Keratinocyte (primary cell): ENCODE data around the gene ASIC2. TPM values are rescaled to one million over a fixed set of nuclear protein-coding genes. Genes with fewer than 3 reads are reported as not detected.
A peak's percentile ranks its signal among the peaks of the same experiment; 100 is the strongest.

Experiments used
- DNase-seq: peaks from one replicate; pipeline ENCODE4 v3.0.0-alpha.2; 2011; ENCODE audit warnings: low read depth, missing footprints, low spot score
- FAIRE-seq: peaks from 2 replicates; lab custom pipeline; 2011; peaks lifted over from hg19 to GRCh38; lab: Jason Lieb, UNC
- H2AFZ ChIP-seq: 2 replicates; pipeline ENCODE4 v1.6.0; 2012; ENCODE audit warnings: low read length, control low read depth, inconsistent platforms; ENCODE audit not compliant: control insufficient read depth
- H3K27ac ChIP-seq: 2 replicates; pipeline ENCODE4 v1.5.1; 2011; ENCODE audit warnings: low read length; ENCODE audit not compliant: control insufficient read depth, insufficient read depth
- H3K27me3 ChIP-seq: 3 replicates; pipeline ENCODE4 v1.6.0; 2011; ENCODE audit warnings: low read length; ENCODE audit not compliant: control insufficient read depth, insufficient read depth; ENCODE audit errors: extremely low read depth
- H3K36me3 ChIP-seq, 2 experiments: 2 replicates in 1 of 2; 3 replicates in 1 of 2; pipeline ENCODE4 v1.5.1; 2011; ENCODE audit warnings: low read length in 2 of 2, mild to moderate bottlenecking in 1 of 2; ENCODE audit not compliant: control insufficient read depth in 2 of 2, insufficient read depth in 2 of 2; ENCODE audit errors: extremely low read depth in 1 of 2
- H3K4me1 ChIP-seq: 3 replicates; pipeline ENCODE4 v1.5.1; 2011; ENCODE audit warnings: low read length; ENCODE audit not compliant: control insufficient read depth, insufficient read depth; ENCODE audit errors: extremely low read depth
- H3K4me2 ChIP-seq: 3 replicates; pipeline ENCODE4 v1.6.0; 2011; ENCODE audit warnings: low read depth, low read length; ENCODE audit not compliant: control insufficient read depth, insufficient read depth; ENCODE audit errors: extremely low read depth
- H3K4me3 ChIP-seq, 3 experiments: fragments of 200-600 bp in 1 of 3; sonication (generic) in 1 of 3; 2 replicates in 2 of 3; 3 replicates in 1 of 3; pipeline ENCODE4 v1.5.1; 2011 to 2016; ENCODE audit warnings: low read length in 3 of 3, mild to moderate bottlenecking in 3 of 3, control low read depth in 2 of 3, inconsistent platforms in 1 of 3, low read depth in 1 of 3, mixed read lengths in 1 of 3, mixed run types in 1 of 3, moderate library complexity in 1 of 3; ENCODE audit not compliant: control insufficient read depth in 2 of 3, insufficient read depth in 2 of 3; ENCODE audit errors: extremely low read depth in 1 of 3
- H3K79me2 ChIP-seq: 2 replicates; pipeline ENCODE4 v1.6.0; 2012; ENCODE audit warnings: low read length; ENCODE audit not compliant: control insufficient read depth, insufficient read depth
- H3K9ac ChIP-seq: 3 replicates; pipeline ENCODE4 v1.6.0; 2011; ENCODE audit warnings: low read length; ENCODE audit not compliant: control insufficient read depth, insufficient read depth; ENCODE audit errors: extremely low read depth
- H3K9me1 ChIP-seq: 3 replicates; pipeline ENCODE4 v1.6.0; 2011; ENCODE audit warnings: low read length; ENCODE audit not compliant: control insufficient read depth, insufficient read depth; ENCODE audit errors: extremely low read depth
- H3K9me3 ChIP-seq: 2 replicates; pipeline ENCODE4 v1.5.1; 2012; ENCODE audit warnings: low read depth, low read length; ENCODE audit not compliant: control insufficient read depth
- H4K20me1 ChIP-seq: 3 replicates; pipeline ENCODE4 v1.6.0; 2011; ENCODE audit warnings: low read length; ENCODE audit not compliant: control insufficient read depth, insufficient read depth; ENCODE audit errors: extremely low read depth
- EZH2 ChIP-seq: IDR thresholded peaks from one replicate; pipeline ENCODE4 v1.6.1; 2012; ENCODE audit warnings: inconsistent platforms, mild to moderate bottlenecking, low read length, moderate library complexity
- dilution Hi-C: fragments of 300-500 bp; cut with MboI; formaldehyde crosslinking; loops from one replicate; pipeline ENCODE4 v1.7.0; 2020; ENCODE audit warnings: low sequenced_read_pairs; ENCODE audit not compliant: extremely low pct_ligation_motif_present
- polyA plus RNA-seq, 5 experiments: library from polyadenylated mRNA; depleted of rRNA in 3 of 5; stranded (reverse) in 3 of 5; stranded (forward) in 1 of 5; unstranded in 1 of 5; fragments of >200 nt; gene quantifications; 1 replicate in 1 of 5; 2 replicates in 3 of 5; 3 replicates in 1 of 5; pipeline versions ENCODE4 v1.2.1 to v1.2.3, GENCODE V29; 2011 to 2012; ENCODE audit warnings: missing spikeins in 2 of 5, low read depth in 1 of 5, low replicate concordance in 1 of 5
- TF ChIP-seq, protein P1 (sequence below), 3 experiments: IDR thresholded peaks in 1 of 3; conservative IDR thresholded peaks in 1 of 3; optimal IDR thresholded peaks in 1 of 3; 2 replicates in 2 of 3; 3 replicates in 1 of 3; pipeline versions ENCODE3 to v1.5.1; 2011; ENCODE audit warnings: low read length in 3 of 3, mild to moderate bottlenecking in 3 of 3, moderate library complexity in 2 of 3, control low read depth in 1 of 3, inconsistent platforms in 1 of 3; ENCODE audit not compliant: insufficient read depth in 2 of 3; ENCODE audit errors: extremely low read depth in 1 of 3

Gene ASIC2
- polyA plus RNA-seq, 1 donor (not counting 4 experiments of a cell fraction or from before 2014, with no cell fraction given) = not detected

DNA sequence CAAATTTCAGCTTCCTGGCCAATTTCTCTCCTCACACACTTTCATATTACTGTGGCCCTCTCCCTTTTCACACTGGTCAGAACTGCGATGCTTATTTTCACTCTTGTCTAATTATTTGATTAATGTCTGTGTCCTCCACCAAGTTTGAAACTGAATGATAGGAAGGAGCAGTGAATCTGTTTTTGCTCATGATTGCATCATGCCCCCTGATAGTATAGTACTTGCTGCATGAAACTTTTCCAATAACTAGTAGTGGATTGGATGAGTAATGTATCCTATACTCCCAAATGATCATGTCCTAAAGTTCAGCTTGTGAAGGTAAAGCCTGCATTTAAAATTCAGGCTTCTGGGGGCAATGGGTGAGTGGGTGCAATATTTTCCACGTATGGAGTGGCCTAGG is 121.2 kb downstream of the ASIC2 start:
- dilution Hi-C loops = no loop called here
- Histone ChIP-seq H3K9me1 (no peaks in the 10 kb centered on the region), H3K9me3 (no peaks in the 10 kb centered on the region), H3K4me2 (no peak overlapping the region), H3K79me2 (no peaks in the 10 kb centered on the region), H3K36me3 (no peaks in the 10 kb centered on the region), H3K27me3 (no peaks in the 10 kb centered on the region), H3K4me3 (no peak overlapping the region), H4K20me1 (no peaks in the 10 kb centered on the region), H2AFZ (no peak overlapping the region), H3K9ac (no peak overlapping the region), H3K27ac (no peak overlapping the region), H3K4me1 (peaks cover 16% of the 10 kb centered on the region)
- TF ChIP-seq, protein P1, sequence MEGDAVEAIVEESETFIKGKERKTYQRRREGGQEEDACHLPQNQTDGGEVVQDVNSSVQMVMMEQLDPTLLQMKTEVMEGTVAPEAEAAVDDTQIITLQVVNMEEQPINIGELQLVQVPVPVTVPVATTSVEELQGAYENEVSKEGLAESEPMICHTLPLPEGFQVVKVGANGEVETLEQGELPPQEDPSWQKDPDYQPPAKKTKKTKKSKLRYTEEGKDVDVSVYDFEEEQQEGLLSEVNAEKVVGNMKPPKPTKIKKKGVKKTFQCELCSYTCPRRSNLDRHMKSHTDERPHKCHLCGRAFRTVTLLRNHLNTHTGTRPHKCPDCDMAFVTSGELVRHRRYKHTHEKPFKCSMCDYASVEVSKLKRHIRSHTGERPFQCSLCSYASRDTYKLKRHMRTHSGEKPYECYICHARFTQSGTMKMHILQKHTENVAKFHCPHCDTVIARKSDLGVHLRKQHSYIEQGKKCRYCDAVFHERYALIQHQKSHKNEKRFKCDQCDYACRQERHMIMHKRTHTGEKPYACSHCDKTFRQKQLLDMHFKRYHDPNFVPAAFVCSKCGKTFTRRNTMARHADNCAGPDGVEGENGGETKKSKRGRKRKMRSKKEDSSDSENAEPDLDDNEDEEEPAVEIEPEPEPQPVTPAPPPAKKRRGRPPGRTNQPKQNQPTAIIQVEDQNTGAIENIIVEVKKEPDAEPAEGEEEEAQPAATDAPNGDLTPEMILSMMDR (optimal IDR thresholded peaks at IDR 0.05 in 1 of 3, IDR thresholded peaks at IDR 0.05 in 1 of 3, conservative IDR thresholded peaks at IDR 0.05 in 1 of 3; ENCODE audit: extremely low read depth in 1 of 3, insufficient read depth in 2 of 3, low read length in 3 of 3) = no peak
- TF ChIP-seq EZH2 = no peak
- DNase-seq (no peak), FAIRE-seq (no peak)

DNA sequence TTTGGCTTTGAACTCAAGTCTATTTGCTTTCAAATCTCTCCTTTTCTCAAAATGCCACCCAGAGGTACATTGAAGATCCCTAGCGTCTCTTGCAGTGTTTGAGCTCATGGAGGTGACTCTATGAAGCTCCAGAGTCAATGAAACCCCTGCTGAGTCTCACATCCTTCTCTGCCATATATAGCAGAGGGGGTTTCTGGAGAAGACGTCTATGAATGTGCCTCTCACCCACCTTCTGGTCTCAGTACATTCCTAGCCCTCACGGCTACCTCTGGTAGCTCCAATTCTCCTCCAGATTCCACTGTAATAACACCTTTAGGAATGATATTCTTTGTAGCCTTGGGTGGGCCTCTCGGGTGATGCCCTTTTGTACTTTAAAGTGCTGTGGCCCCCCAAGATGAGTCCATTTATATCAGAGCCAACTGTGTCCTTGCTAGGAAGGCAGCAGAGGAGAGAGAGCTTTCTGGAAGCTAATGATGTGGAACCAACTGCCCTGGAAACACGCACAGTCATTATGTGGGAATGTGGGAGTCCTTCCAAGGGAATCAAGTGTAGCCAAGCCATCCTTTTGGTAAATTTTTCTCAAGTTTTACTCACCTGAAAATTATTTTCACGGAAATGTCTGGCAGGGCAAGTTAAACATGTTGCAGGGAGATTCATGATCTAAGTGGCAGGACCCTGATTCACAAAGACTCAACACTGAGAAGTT is 123.4 kb downstream of the ASIC2 start:
- Histone ChIP-seq H3K9me1 (peaks cover 1% of the 10 kb centered on the region), H2AFZ (no peak overlapping the region), H3K4me3 (no peak overlapping the region), H3K27me3 (no peaks in the 10 kb centered on the region), H3K4me1 (peaks cover 22% of the 10 kb centered on the region), H3K9me3 (no peaks in the 10 kb centered on the region), H4K20me1 (no peaks in the 10 kb centered on the region), H3K79me2 (no peaks in the 10 kb centered on the region), H3K27ac (no peak overlapping the region), H3K36me3 (no peaks in the 10 kb centered on the region), H3K9ac (no peak overlapping the region), H3K4me2 (peak overlapping the region; percentile 57)
- FAIRE-seq (peak; percentile 88), DNase-seq (no peak)
- TF ChIP-seq, protein P1 (optimal IDR thresholded peaks at IDR 0.05 in 1 of 3, IDR thresholded peaks at IDR 0.05 in 1 of 3, conservative IDR thresholded peaks at IDR 0.05 in 1 of 3; ENCODE audit: extremely low read depth in 1 of 3, insufficient read depth in 2 of 3, low read length in 3 of 3) = no peak
- TF ChIP-seq EZH2 = no peak
- dilution Hi-C loops = no loop called here
